Stimulated activated CD4-positive, alpha-beta T cell treated with anti-CD3 and anti-CD28 coated beads, TNF-alpha, amount 100 ng/mL, for 48 hours (primary cell): ENCODE results near the gene TXK.

Experiments
- DNase-seq, 3 donors: peaks; one replicate each; pipeline ENCODE4 v3.0.0-alpha.2; 2020; ENCODE audit warnings: low read depth in 3 of 3

TXK gene

GRCh38 chr4:48103483-48104139, 30.4 kb downstream of the TXK start:
- DNase-seq = no peak

- DNase-seq = no peak
Observed at GRCh38 chr4:48102303-48102702, 31.7 kb downstream of the TXK start.

GRCh38 chr4:48100256-48100655, 33.8 kb downstream of the TXK start:
- DNase-seq = no peak

GRCh38 chr4:48095441-48095840, 38.6 kb downstream of the TXK start:
- no peak for DNase-seq

- DNase-seq = peak; percentile 25 to 44 (median 32)
Observed at GRCh38 chr4:48093991-48094416, 40.0 kb downstream of the TXK start.

GRCh38 chr4:48090621-48091020, 43.4 kb downstream of the TXK start:
- no peak for DNase-seq

GRCh38 chr4:48085821-48086589, 48.0 kb downstream of the TXK start:
- DNase-seq = no peak

GRCh38 chr4:48082956-48083355, 51.1 kb downstream of the TXK start:
- no peak for DNase-seq

- no peak for DNase-seq
Observed at GRCh38 chr4:48081196-48081595, 52.9 kb downstream of the TXK start.

GRCh38 chr4:48079972-48080391, 54.1 kb downstream of the TXK start:
- DNase-seq = no peak

- DNase-seq = no peak
Observed at GRCh38 chr4:48078862-48079655, 55.0 kb downstream of the TXK start.

GRCh38 chr4:48078425-48078824, 55.6 kb downstream of the TXK start:
- DNase-seq = no peak

- DNase-seq = no peak
Observed at GRCh38 chr4:48074657-48075056, 59.4 kb downstream of the TXK start.

GRCh38 chr4:48073567-48074103, 60.4 kb downstream of the TXK start:
- no peak for DNase-seq

- DNase-seq = no peak
Observed at GRCh38 chr4:48071191-48071590, 62.9 kb downstream of the TXK start.

GRCh38 chr4:48069026-48069425, 65.0 kb downstream of the TXK start:
- no peak for DNase-seq

GRCh38 chr4:48068182-48068581, 65.9 kb downstream of the TXK start:
- no peak for DNase-seq

GRCh38 chr4:48067536-48067935, 66.5 kb downstream of the TXK start:
- DNase-seq = no peak

- DNase-seq = no peak
Observed at GRCh38 chr4:48065587-48066052, 68.4 kb downstream of the TXK start.

- no peak for DNase-seq
Observed at GRCh38 chr4:48064349-48064748, 69.7 kb downstream of the TXK start.

- no peak for DNase-seq
Observed at GRCh38 chr4:48058617-48059530, 75.2 kb downstream of the TXK start.
